T-helper 17 cell (primary cell): ENCODE results near the gene ENTPD8. TPM values are rescaled to one million over a fixed set of nuclear protein-coding genes. Genes with fewer than 3 reads are reported as not detected.

ENCODE experiments used
- ATAC-seq: fragments of 150-1000 bp; cut with Tn5 transposase; 2 replicates; pipeline ENCODE4 v1.10.0; 2021; ENCODE audit warnings: mild to moderate bottlenecking, moderate library complexity
- DNase-seq, 3 donors: peaks; one replicate each; pipeline versions ENCODE4 v3.0.0 to v3.0.0-alpha.2; 2020 to 2021
- H3K9me3 ChIP-seq: one replicate; pipeline ENCODE4 v1.7.0; 2013; ENCODE audit warnings: low read length, mild to moderate bottlenecking; ENCODE audit not compliant: control insufficient read depth, poor library complexity, severe bottlenecking
- H3K27ac Mint-ChIP-seq: one replicate; pipeline ENCODE4 v1.8.0; 2022; ENCODE audit warnings: mild to moderate bottlenecking, moderate library complexity, mixed read lengths
- H3K27me3 Mint-ChIP-seq: one replicate; pipeline ENCODE4 v1.8.0; 2022; ENCODE audit warnings: mixed read lengths
- H3K36me3 Mint-ChIP-seq: one replicate; pipeline ENCODE4 v1.8.0; 2022; ENCODE audit warnings: low read depth, mixed read lengths
- H3K4me1 Mint-ChIP-seq: one replicate; pipeline ENCODE4 v1.8.0; 2022; ENCODE audit warnings: mild to moderate bottlenecking, mixed read lengths
- H3K4me3 Mint-ChIP-seq: one replicate; pipeline ENCODE4 v1.8.0; 2022; ENCODE audit warnings: mild to moderate bottlenecking, moderate library complexity, mixed read lengths
- total RNA-seq, 4 donors: library from RNA in 2 of 4; stranded (reverse) in 2 of 4; gene quantifications; one replicate each; pipeline ENCODE4 v1.2.3 and lab custom pipeline; 2022 to 2026

Gene ENTPD8
- total RNA-seq, 2 donors from 2014 or later: not detected

- H3K9me3 ChIP-seq: peaks cover 2% of the 10 kb centered on the region
- ATAC-seq: no peak
- peak in 2 of 3 donors; percentile 3 to 8 for DNase-seq
- H3K36me3 Mint-ChIP-seq: no peaks in the 10 kb centered on the region
- H3K27ac Mint-ChIP-seq: no peak overlapping the region
- peak overlapping the region; percentile 72 for H3K4me3 Mint-ChIP-seq
- H3K27me3 Mint-ChIP-seq: peaks cover 12% of the 10 kb centered on the region
- peaks cover 4% of the 10 kb centered on the region for H3K4me1 Mint-ChIP-seq
Measured at GRCh38 chr9:137439158-137439714, 1.9 kb downstream of the ENTPD8 start.

GRCh38 chr9:137438591-137439157 is 2.5 kb downstream of the ENTPD8 start:
- H3K36me3 Mint-ChIP-seq: no peaks in the 10 kb centered on the region
- H3K27ac Mint-ChIP-seq: no peak overlapping the region
- no peak for ATAC-seq
- H3K9me3 ChIP-seq: peaks cover 2% of the 10 kb centered on the region
- no peak overlapping the region for H3K4me3 Mint-ChIP-seq
- DNase-seq: peak in 1 of 3 donors; percentile 5
- H3K27me3 Mint-ChIP-seq: peaks cover 10% of the 10 kb centered on the region
- H3K4me1 Mint-ChIP-seq: peaks cover 4% of the 10 kb centered on the region

- H3K27ac Mint-ChIP-seq: no peak overlapping the region
- H3K4me1 Mint-ChIP-seq: peaks cover 4% of the 10 kb centered on the region
- ATAC-seq (no peak), DNase-seq (peak in 2 of 3 donors; percentile 3 to 4)
- H3K9me3 ChIP-seq: peaks cover 2% of the 10 kb centered on the region
- no peak overlapping the region for H3K4me3 Mint-ChIP-seq
- peaks cover 6% of the 10 kb centered on the region for H3K27me3 Mint-ChIP-seq
- H3K36me3 Mint-ChIP-seq: no peaks in the 10 kb centered on the region
Measured at GRCh38 chr9:137437691-137438590, 3.2 kb downstream of the ENTPD8 start.

- Mint-ChIP-seq H3K4me3 (no peak overlapping the region), H3K4me1 (peaks cover 4% of the 10 kb centered on the region), H3K27me3 (peaks cover 6% of the 10 kb centered on the region), H3K36me3 (no peaks in the 10 kb centered on the region), H3K27ac (no peak overlapping the region)
- ATAC-seq (no peak), DNase-seq (peak in 1 of 3 donors; percentile 7)
- H3K9me3 ChIP-seq: no peaks in the 10 kb centered on the region
Measured at GRCh38 chr9:137436761-137437600, 4.2 kb downstream of the ENTPD8 start.

GRCh38 chr9:137435980-137436760 is 5.0 kb downstream of the ENTPD8 start:
- H3K4me1 Mint-ChIP-seq: peaks cover 2% of the 10 kb centered on the region
- no peaks in the 10 kb centered on the region for H3K9me3 ChIP-seq
- no peaks in the 10 kb centered on the region for H3K36me3 Mint-ChIP-seq
- peaks cover 6% of the 10 kb centered on the region for H3K27me3 Mint-ChIP-seq
- ATAC-seq (no peak), DNase-seq (peak in 1 of 3 donors; percentile 6)
- H3K4me3 Mint-ChIP-seq: no peak overlapping the region
- no peak overlapping the region for H3K27ac Mint-ChIP-seq

- peaks cover 2% of the 10 kb centered on the region for H3K4me1 Mint-ChIP-seq
- H3K36me3 Mint-ChIP-seq: no peaks in the 10 kb centered on the region
- peak in 1 of 3 donors; percentile 5 for DNase-seq
Measured at GRCh38 chr9:137435381-137435891, 5.7 kb downstream of the ENTPD8 start.

GRCh38 chr9:137434498-137435380 is 6.4 kb downstream of the ENTPD8 start:
- peaks cover 6% of the 10 kb centered on the region for H3K27me3 Mint-ChIP-seq
- no peak for ATAC-seq
- no peak overlapping the region for H3K4me3 Mint-ChIP-seq

More at GRCh38 chr9:137435381-137435891, 5.7 kb downstream of the ENTPD8 start:
- H3K27me3 Mint-ChIP-seq: peaks cover 6% of the 10 kb centered on the region
- no peak overlapping the region for H3K4me3 Mint-ChIP-seq
- H3K9me3 ChIP-seq: no peaks in the 10 kb centered on the region
- ATAC-seq: no peak
- H3K27ac Mint-ChIP-seq: no peak overlapping the region

GRCh38 chr9:137433916-137434431 is 7.2 kb downstream of the ENTPD8 start:
- no peak overlapping the region for H3K27ac Mint-ChIP-seq
- no peaks in the 10 kb centered on the region for H3K9me3 ChIP-seq
- no peak for ATAC-seq
- H3K27me3 Mint-ChIP-seq: no peaks in the 10 kb centered on the region
- H3K4me1 Mint-ChIP-seq: no peaks in the 10 kb centered on the region
- peak in 1 of 3 donors; percentile 11 for DNase-seq
- H3K36me3 Mint-ChIP-seq: no peaks in the 10 kb centered on the region
- no peak overlapping the region for H3K4me3 Mint-ChIP-seq

More at GRCh38 chr9:137434498-137435380, 6.4 kb downstream of the ENTPD8 start:
- H3K9me3 ChIP-seq: no peaks in the 10 kb centered on the region
- Mint-ChIP-seq H3K36me3 (no peaks in the 10 kb centered on the region), H3K27ac (no peak overlapping the region), H3K4me1 (peaks cover 2% of the 10 kb centered on the region)
- DNase-seq: no peak

GRCh38 chr9:137433349-137433915 is 7.7 kb downstream of the ENTPD8 start:
- Mint-ChIP-seq H3K27ac (no peak overlapping the region), H3K4me3 (no peak overlapping the region), H3K27me3 (no peaks in the 10 kb centered on the region), H3K36me3 (no peaks in the 10 kb centered on the region), H3K4me1 (no peaks in the 10 kb centered on the region)
- DNase-seq: peak in 1 of 3 donors; percentile 8
- no peak for ATAC-seq
- H3K9me3 ChIP-seq: no peaks in the 10 kb centered on the region

GRCh38 chr9:137432687-137433348 is 8.3 kb downstream of the ENTPD8 start:
- Mint-ChIP-seq H3K27me3 (no peaks in the 10 kb centered on the region), H3K4me3 (no peak overlapping the region), H3K36me3 (no peaks in the 10 kb centered on the region), H3K27ac (no peak overlapping the region), H3K4me1 (no peaks in the 10 kb centered on the region)
- ATAC-seq: no peak
- peak in 1 of 3 donors; percentile 6 for DNase-seq
- no peaks in the 10 kb centered on the region for H3K9me3 ChIP-seq
